ENCODE measurements around the gene FGD2.

- no peak for TF ChIP-seq CTCF (IDR thresholded peaks at IDR 0.05; ENCODE audit: low read depth, low read length, poor library complexity, severe bottlenecking)
- no peak for TF ChIP-seq EZH2phosphoT487 (IDR thresholded peaks at IDR 0.05; ENCODE audit: borderline replicate concordance, low read length)
Observed at GRCh38 chr6:37077905-37078296, 72.4 kb downstream of the FGD2 start.
